Stimulated activated CD4-positive, alpha-beta T cell treated with anti-CD3 and anti-CD28 coated beads, TNF-alpha, amount 100 ng/mL, for 1 hour (primary cell): Measurements from ENCODE around the gene TRAF7.
"Not testable (repeated sequence)": the region's sequence is repeated elsewhere in the genome, so short reads cannot be mapped to it uniquely, and the experiment has no call there.

Experiments used
- DNase-seq, 3 donors: peaks; one replicate each; pipeline ENCODE4 v3.0.0-alpha.2; 2020; ENCODE audit warnings: low read depth in 3 of 3, low spot score in 1 of 3

TRAF7 gene

GRCh38 chr16:2155091-2155950, at the start of gene TRAF7:
Gene TRAF7, plus strand, starts transcription at chr16:2155782. Its CDS starts 8,139 bp downstream, at chr16:2163921.
- DNase-seq: peak; percentile 88 to 96 (median 94)

- DNase-seq: not testable (repeated sequence)
These were observed 49.4 kb upstream of the TRAF7 start for GRCh38 chr16:2106211-2106610.

- not testable (repeated sequence) for DNase-seq
These were observed 48.3 kb upstream of the TRAF7 start for GRCh38 chr16:2107121-2107790.

- DNase-seq: not testable (repeated sequence)
These were observed 47.8 kb upstream of the TRAF7 start for GRCh38 chr16:2107791-2108125.

- DNase-seq: not testable (repeated sequence)
These were observed 46.9 kb upstream of the TRAF7 start for GRCh38 chr16:2108446-2109270.

GRCh38 chr16:2109271-2109580, 46.4 kb upstream of the TRAF7 start:
- not testable (repeated sequence) for DNase-seq

GRCh38 chr16:2109872-2110271, 45.7 kb upstream of the TRAF7 start:
- not testable (repeated sequence) for DNase-seq

- not testable (repeated sequence) for DNase-seq
These were observed 45.1 kb upstream of the TRAF7 start for GRCh38 chr16:2110332-2111008.

- not testable (repeated sequence) for DNase-seq
These were observed 44.6 kb upstream of the TRAF7 start for GRCh38 chr16:2111009-2111353.

- DNase-seq: not testable (repeated sequence)
These were observed 43.9 kb upstream of the TRAF7 start for GRCh38 chr16:2111412-2112335.

GRCh38 chr16:2112539-2113106, 43.0 kb upstream of the TRAF7 start:
- DNase-seq: not testable (repeated sequence)

- not testable (repeated sequence) for DNase-seq
These were observed 41.4 kb upstream of the TRAF7 start for GRCh38 chr16:2114225-2114624.

GRCh38 chr16:2114885-2115590, 40.5 kb upstream of the TRAF7 start:
- DNase-seq: not testable (repeated sequence)

- DNase-seq: no peak
These were observed 40.0 kb upstream of the TRAF7 start for GRCh38 chr16:2115591-2115973.

GRCh38 chr16:2116428-2116827, 39.2 kb upstream of the TRAF7 start:
- not testable (repeated sequence) for DNase-seq

- not testable (repeated sequence) for DNase-seq
These were observed 38.2 kb upstream of the TRAF7 start for GRCh38 chr16:2117341-2117740.

GRCh38 chr16:2117960-2118722, 37.4 kb upstream of the TRAF7 start:
- DNase-seq: not testable (repeated sequence)

GRCh38 chr16:2121325-2121724, 34.3 kb upstream of the TRAF7 start:
- not testable (repeated sequence) for DNase-seq
